Parathyroid adenoma (tissue), 2 donors: ENCODE data around the gene MOG.
A peak's percentile ranks its signal among the peaks of the same experiment; 100 is the strongest.

ENCODE experiments used
- H2AFZ ChIP-seq: fragments of 300-600 bp; sonication (generic); one replicate; pipeline ENCODE4 v1.7.0; 2017; ENCODE audit warnings: antibody characterized with exemption, mild to moderate bottlenecking
- H3K27ac ChIP-seq: fragments of 300-600 bp; sonication (generic); one replicate; pipeline ENCODE4 v1.7.0; 2017
- H3K27me3 ChIP-seq: fragments of 300-600 bp; sonication (generic); one replicate; pipeline ENCODE4 v1.7.0; 2017; ENCODE audit warnings: low read length; ENCODE audit not compliant: control insufficient read depth, insufficient read depth
- H3K36me3 ChIP-seq: fragments of 300-600 bp; sonication (generic); one replicate; pipeline ENCODE4 v1.7.0; 2017; ENCODE audit warnings: low read length; ENCODE audit not compliant: control insufficient read depth, insufficient read depth
- H3K4me1 ChIP-seq: fragments of 300-600 bp; sonication (generic); one replicate; pipeline ENCODE4 v1.7.0; 2017; ENCODE audit warnings: control low read depth
- H3K4me2 ChIP-seq: fragments of 300-600 bp; sonication (generic); one replicate; pipeline ENCODE4 v1.7.0; 2017; ENCODE audit warnings: low read length
- H3K4me3 ChIP-seq: fragments of 300-600 bp; sonication (generic); one replicate; pipeline ENCODE4 v1.7.0; 2017; ENCODE audit warnings: low read depth, low read length
- H3K79me2 ChIP-seq: fragments of 300-600 bp; sonication (generic); one replicate; pipeline ENCODE4 v1.7.0; 2017; ENCODE audit warnings: control low read depth
- H3K9ac ChIP-seq: fragments of 300-600 bp; sonication (generic); one replicate; pipeline ENCODE4 v1.7.0; 2017; ENCODE audit warnings: mild to moderate bottlenecking
- H3K9me3 ChIP-seq: fragments of 300-600 bp; sonication (generic); one replicate; pipeline ENCODE4 v1.7.0; 2017; ENCODE audit warnings: low read length; ENCODE audit not compliant: control insufficient read depth
- TF ChIP-seq, protein P1 (sequence below): fragments of 300-600 bp; sonication (generic); IDR thresholded peaks from one replicate; pipeline ENCODE4 v1.7.0; 2017; ENCODE audit warnings: antibody characterized with exemption, mild to moderate bottlenecking
- donor health status: primary hyperparathyroidism.

The MOG gene

GRCh38 chr6:29626948-29627754 lies 29.7 kb upstream of the MOG start:
- H3K27me3 ChIP-seq = no peaks in the 10 kb centered on the region
- no peak overlapping the region for H3K9ac ChIP-seq
- H3K4me3 ChIP-seq = peak overlapping the region; percentile 42
- no peaks in the 10 kb centered on the region for H3K36me3 ChIP-seq
- TF ChIP-seq, protein P1, sequence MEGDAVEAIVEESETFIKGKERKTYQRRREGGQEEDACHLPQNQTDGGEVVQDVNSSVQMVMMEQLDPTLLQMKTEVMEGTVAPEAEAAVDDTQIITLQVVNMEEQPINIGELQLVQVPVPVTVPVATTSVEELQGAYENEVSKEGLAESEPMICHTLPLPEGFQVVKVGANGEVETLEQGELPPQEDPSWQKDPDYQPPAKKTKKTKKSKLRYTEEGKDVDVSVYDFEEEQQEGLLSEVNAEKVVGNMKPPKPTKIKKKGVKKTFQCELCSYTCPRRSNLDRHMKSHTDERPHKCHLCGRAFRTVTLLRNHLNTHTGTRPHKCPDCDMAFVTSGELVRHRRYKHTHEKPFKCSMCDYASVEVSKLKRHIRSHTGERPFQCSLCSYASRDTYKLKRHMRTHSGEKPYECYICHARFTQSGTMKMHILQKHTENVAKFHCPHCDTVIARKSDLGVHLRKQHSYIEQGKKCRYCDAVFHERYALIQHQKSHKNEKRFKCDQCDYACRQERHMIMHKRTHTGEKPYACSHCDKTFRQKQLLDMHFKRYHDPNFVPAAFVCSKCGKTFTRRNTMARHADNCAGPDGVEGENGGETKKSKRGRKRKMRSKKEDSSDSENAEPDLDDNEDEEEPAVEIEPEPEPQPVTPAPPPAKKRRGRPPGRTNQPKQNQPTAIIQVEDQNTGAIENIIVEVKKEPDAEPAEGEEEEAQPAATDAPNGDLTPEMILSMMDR = no peak
- H3K9me3 ChIP-seq = no peaks in the 10 kb centered on the region
- H3K4me1 ChIP-seq = no peaks in the 10 kb centered on the region
- no peaks in the 10 kb centered on the region for H3K79me2 ChIP-seq
- H2AFZ ChIP-seq = peak overlapping the region; percentile 85
- H3K4me2 ChIP-seq = peak overlapping the region; percentile 55
- H3K27ac ChIP-seq = no peak overlapping the region

- Histone ChIP-seq H3K27me3 (no peaks in the 10 kb centered on the region), H3K79me2 (no peaks in the 10 kb centered on the region), H3K27ac (no peak overlapping the region), H2AFZ (peak overlapping the region; percentile 85), H3K4me1 (no peaks in the 10 kb centered on the region), H3K9me3 (no peaks in the 10 kb centered on the region), H3K4me3 (peak overlapping the region; percentile 42), H3K9ac (no peak overlapping the region), H3K4me2 (peak overlapping the region; percentile 88), H3K36me3 (no peaks in the 10 kb centered on the region)
- TF ChIP-seq, protein P1 = no peak
Observed at GRCh38 chr6:29627755-29628418, 29.0 kb upstream of the MOG start.

- H3K9me3 ChIP-seq = no peaks in the 10 kb centered on the region
- no peaks in the 10 kb centered on the region for H3K27me3 ChIP-seq
- H3K4me3 ChIP-seq = peak overlapping the region; percentile 35
- H3K4me2 ChIP-seq = peak overlapping the region; percentile 88
- H3K36me3 ChIP-seq = no peaks in the 10 kb centered on the region
- TF ChIP-seq, protein P1 = peak; percentile 60
- H3K9ac ChIP-seq = no peak overlapping the region
- H2AFZ ChIP-seq = peak overlapping the region; percentile 72
- no peaks in the 10 kb centered on the region for H3K79me2 ChIP-seq
- no peak overlapping the region for H3K27ac ChIP-seq
- no peaks in the 10 kb centered on the region for H3K4me1 ChIP-seq
Observed at GRCh38 chr6:29628419-29629281, 28.2 kb upstream of the MOG start.

DNA sequence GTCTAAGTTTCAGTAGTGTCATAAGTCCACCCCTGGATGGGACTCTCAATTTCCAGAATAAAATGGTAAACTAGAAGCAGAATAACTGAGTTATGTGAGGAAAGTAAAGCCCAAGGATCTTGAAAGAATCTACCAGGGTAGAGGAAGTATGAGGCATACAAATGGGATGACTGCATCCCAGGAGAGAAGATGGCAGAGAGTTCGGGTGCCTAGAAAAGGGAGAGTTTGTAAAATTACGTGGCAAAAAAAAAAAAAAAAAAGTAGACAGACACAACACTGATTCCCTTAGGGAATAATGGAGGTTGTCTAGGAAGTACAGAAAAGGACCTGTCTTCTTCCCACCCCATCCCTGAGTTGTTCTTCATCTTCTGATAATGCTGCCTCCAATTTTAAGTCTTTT lies 27.3 kb upstream of the MOG start:
- H3K27me3 ChIP-seq = no peaks in the 10 kb centered on the region

More for the DNA sequence above, 27.3 kb upstream of the MOG start:
- H3K4me2 ChIP-seq = no peak overlapping the region
- no peaks in the 10 kb centered on the region for H3K9me3 ChIP-seq
- H3K36me3 ChIP-seq = no peaks in the 10 kb centered on the region
- no peaks in the 10 kb centered on the region for H3K79me2 ChIP-seq
- no peak overlapping the region for H3K9ac ChIP-seq
- TF ChIP-seq, protein P1 = no peak
- H3K4me3 ChIP-seq = no peak overlapping the region
- H3K27ac ChIP-seq = no peak overlapping the region
- no peak overlapping the region for H2AFZ ChIP-seq
- H3K4me1 ChIP-seq = no peaks in the 10 kb centered on the region
